ENCODE measurements around the gene ZNF516.

The ZNF516 gene

GRCh38 chr18:76388261-76388660 lies 106.8 kb downstream of the ZNF516 start:
- Histone ChIP-seq H3K9me3 (ENCODE audit: control insufficient read depth, insufficient read depth, low read length) (no peaks in the 10 kb centered on the region), H3K36me3 (ENCODE audit: control insufficient read depth, low read length) (no peaks in the 10 kb centered on the region), H3K9me2 (replicated peaks; ENCODE audit: control insufficient read depth, low read length) (no peaks in the 10 kb centered on the region), H3K79me2 (ENCODE audit: control insufficient read depth, low read length) (peaks cover 73% of the 10 kb centered on the region), H3K27ac (ENCODE audit: low read depth, low read length) (no peak overlapping the region), H4K20me1 (ENCODE audit: control insufficient read depth, insufficient read depth, low read depth, low read length) (peaks cover 6% of the 10 kb centered on the region), H3K4me3 (ENCODE audit: low read length) (no peak overlapping the region), H3K4me1 (ENCODE audit: control insufficient read depth, low read length) (no peaks in the 10 kb centered on the region), H3K4me2 (ENCODE audit: low read length) (no peak overlapping the region), H3K27me3 (ENCODE audit: control insufficient read depth, low read length) (no peaks in the 10 kb centered on the region), H3F3A (ENCODE audit: control insufficient read depth, insufficient read depth) (no peaks in the 10 kb centered on the region)
- no peak for TF ChIP-seq EZH2phosphoT487 (IDR thresholded peaks at IDR 0.05; ENCODE audit: borderline replicate concordance, low read length)
- TF ChIP-seq CTCF (IDR thresholded peaks at IDR 0.05; ENCODE audit: low read depth, low read length, poor library complexity, severe bottlenecking) = no peak

GRCh38 chr18:76387608-76388007 lies 107.4 kb downstream of the ZNF516 start:
- Histone ChIP-seq H3K4me1 (ENCODE audit: control insufficient read depth, low read length) (no peaks in the 10 kb centered on the region), H3K9me3 (ENCODE audit: control insufficient read depth, insufficient read depth, low read length) (no peaks in the 10 kb centered on the region), H3K4me3 (ENCODE audit: low read length) (no peak overlapping the region), H3K36me3 (ENCODE audit: control insufficient read depth, low read length) (no peaks in the 10 kb centered on the region), H3K4me2 (ENCODE audit: low read length) (no peak overlapping the region), H3K9me2 (replicated peaks; ENCODE audit: control insufficient read depth, low read length) (no peaks in the 10 kb centered on the region), H3K27ac (ENCODE audit: low read depth, low read length) (no peak overlapping the region), H3K27me3 (ENCODE audit: control insufficient read depth, low read length) (no peaks in the 10 kb centered on the region), H4K20me1 (ENCODE audit: control insufficient read depth, insufficient read depth, low read depth, low read length) (peaks cover 6% of the 10 kb centered on the region), H3K79me2 (ENCODE audit: control insufficient read depth, low read length) (peaks cover 73% of the 10 kb centered on the region), H3F3A (ENCODE audit: control insufficient read depth, insufficient read depth) (no peaks in the 10 kb centered on the region)
- TF ChIP-seq CTCF (IDR thresholded peaks at IDR 0.05; ENCODE audit: low read depth, low read length, poor library complexity, severe bottlenecking) = no peak
- no peak for TF ChIP-seq EZH2phosphoT487 (IDR thresholded peaks at IDR 0.05; ENCODE audit: borderline replicate concordance, low read length)

GRCh38 chr18:76386886-76387285 lies 108.2 kb downstream of the ZNF516 start:
- H3K27ac ChIP-seq (ENCODE audit: low read depth, low read length) = no peak overlapping the region
- H3K9me2 ChIP-seq (replicated peaks; ENCODE audit: control insufficient read depth, low read length) = no peaks in the 10 kb centered on the region
- no peak for TF ChIP-seq CTCF (IDR thresholded peaks at IDR 0.05; ENCODE audit: low read depth, low read length, poor library complexity, severe bottlenecking)
- no peak for TF ChIP-seq EZH2phosphoT487 (IDR thresholded peaks at IDR 0.05; ENCODE audit: borderline replicate concordance, low read length)
- no peaks in the 10 kb centered on the region for H3K27me3 ChIP-seq (ENCODE audit: control insufficient read depth, low read length)
- H3K4me2 ChIP-seq (ENCODE audit: low read length) = no peak overlapping the region
- peaks cover 6% of the 10 kb centered on the region for H4K20me1 ChIP-seq (ENCODE audit: control insufficient read depth, insufficient read depth, low read depth, low read length)
- H3F3A ChIP-seq (ENCODE audit: control insufficient read depth, insufficient read depth) = no peaks in the 10 kb centered on the region
- no peak overlapping the region for H3K4me3 ChIP-seq (ENCODE audit: low read length)
- H3K9me3 ChIP-seq (ENCODE audit: control insufficient read depth, insufficient read depth, low read length) = no peaks in the 10 kb centered on the region
- no peaks in the 10 kb centered on the region for H3K36me3 ChIP-seq (ENCODE audit: control insufficient read depth, low read length)
- H3K4me1 ChIP-seq (ENCODE audit: control insufficient read depth, low read length) = no peaks in the 10 kb centered on the region
- peaks cover 67% of the 10 kb centered on the region for H3K79me2 ChIP-seq (ENCODE audit: control insufficient read depth, low read length)

- Histone ChIP-seq H3K4me1 (ENCODE audit: control insufficient read depth, low read length) (no peaks in the 10 kb centered on the region), H3K79me2 (ENCODE audit: control insufficient read depth, low read length) (peaks cover 59% of the 10 kb centered on the region), H3K4me3 (ENCODE audit: low read length) (no peak overlapping the region), H4K20me1 (ENCODE audit: control insufficient read depth, insufficient read depth, low read depth, low read length) (peaks cover 6% of the 10 kb centered on the region), H3K27me3 (ENCODE audit: control insufficient read depth, low read length) (no peaks in the 10 kb centered on the region), H3K36me3 (ENCODE audit: control insufficient read depth, low read length) (no peaks in the 10 kb centered on the region), H3K27ac (ENCODE audit: low read depth, low read length) (no peak overlapping the region), H3K9me2 (replicated peaks; ENCODE audit: control insufficient read depth, low read length) (no peaks in the 10 kb centered on the region), H3K4me2 (ENCODE audit: low read length) (no peak overlapping the region), H3K9me3 (ENCODE audit: control insufficient read depth, insufficient read depth, low read length) (no peaks in the 10 kb centered on the region), H3F3A (ENCODE audit: control insufficient read depth, insufficient read depth) (no peaks in the 10 kb centered on the region)
- TF ChIP-seq CTCF (IDR thresholded peaks at IDR 0.05; ENCODE audit: low read depth, low read length, poor library complexity, severe bottlenecking) = no peak
- no peak for TF ChIP-seq EZH2phosphoT487 (IDR thresholded peaks at IDR 0.05; ENCODE audit: borderline replicate concordance, low read length)
These were observed 109.0 kb downstream of the ZNF516 start for GRCh38 chr18:76386071-76386470.

Measured in DOHH2 (cell line).